HG02870 (cell line): Measurements from ENCODE around the gene PRM3.
"Not testable (repeated sequence)": the region's sequence is repeated elsewhere in the genome, so short reads cannot be mapped to it uniquely, and the experiment has no call there.

Experiments
- ATAC-seq: cut with Tn5 transposase; IDR thresholded peaks from one replicate; pipeline ENCODE4 v1.9.1; 2021; ENCODE audit warnings: mild to moderate bottlenecking, moderate library complexity; ENCODE audit not compliant: unreplicated experiment

PRM3 gene

GRCh38 chr16:11306381-11306780 is 33.0 kb upstream of the PRM3 start:
- ATAC-seq, result no peak

DNA sequence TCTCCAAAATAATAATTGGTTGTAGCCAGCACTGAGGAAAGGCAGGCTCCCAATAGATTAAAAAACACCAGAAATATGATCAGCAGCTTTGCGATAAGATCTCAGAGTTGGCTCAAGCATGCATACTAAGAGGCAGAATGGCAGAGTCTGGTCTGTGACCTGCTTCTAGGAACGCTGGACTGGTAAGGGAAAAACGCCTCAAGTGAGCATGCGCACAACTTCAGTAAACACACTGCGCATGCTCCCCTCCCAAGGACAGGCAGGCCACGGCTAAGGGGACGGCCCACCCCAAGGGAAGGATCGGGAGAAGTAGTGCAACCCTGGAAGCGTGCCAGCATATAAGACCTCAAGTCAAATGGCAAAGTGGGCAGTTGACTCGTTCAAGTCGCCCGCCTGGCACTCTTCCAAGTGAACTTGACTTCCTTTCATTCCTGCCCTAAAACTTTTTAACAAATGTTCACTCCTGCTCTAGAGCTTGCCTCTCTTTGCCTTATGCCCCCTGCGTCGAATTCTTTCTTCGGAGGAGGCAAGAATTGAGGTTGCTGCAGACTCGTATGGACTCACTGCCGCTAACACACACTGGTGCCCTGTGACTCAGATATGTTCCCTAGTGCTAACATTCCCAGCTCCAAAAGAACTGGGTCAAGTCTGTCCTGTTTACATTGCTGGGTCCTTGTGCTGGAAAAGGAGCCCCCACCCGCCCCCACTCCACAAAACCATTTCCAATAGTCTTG is 30.1 kb upstream of the PRM3 start:
- no peak for ATAC-seq

- no peak for ATAC-seq
Measured at GRCh38 chr16:11302977-11303376, 29.5 kb upstream of the PRM3 start.

DNA sequence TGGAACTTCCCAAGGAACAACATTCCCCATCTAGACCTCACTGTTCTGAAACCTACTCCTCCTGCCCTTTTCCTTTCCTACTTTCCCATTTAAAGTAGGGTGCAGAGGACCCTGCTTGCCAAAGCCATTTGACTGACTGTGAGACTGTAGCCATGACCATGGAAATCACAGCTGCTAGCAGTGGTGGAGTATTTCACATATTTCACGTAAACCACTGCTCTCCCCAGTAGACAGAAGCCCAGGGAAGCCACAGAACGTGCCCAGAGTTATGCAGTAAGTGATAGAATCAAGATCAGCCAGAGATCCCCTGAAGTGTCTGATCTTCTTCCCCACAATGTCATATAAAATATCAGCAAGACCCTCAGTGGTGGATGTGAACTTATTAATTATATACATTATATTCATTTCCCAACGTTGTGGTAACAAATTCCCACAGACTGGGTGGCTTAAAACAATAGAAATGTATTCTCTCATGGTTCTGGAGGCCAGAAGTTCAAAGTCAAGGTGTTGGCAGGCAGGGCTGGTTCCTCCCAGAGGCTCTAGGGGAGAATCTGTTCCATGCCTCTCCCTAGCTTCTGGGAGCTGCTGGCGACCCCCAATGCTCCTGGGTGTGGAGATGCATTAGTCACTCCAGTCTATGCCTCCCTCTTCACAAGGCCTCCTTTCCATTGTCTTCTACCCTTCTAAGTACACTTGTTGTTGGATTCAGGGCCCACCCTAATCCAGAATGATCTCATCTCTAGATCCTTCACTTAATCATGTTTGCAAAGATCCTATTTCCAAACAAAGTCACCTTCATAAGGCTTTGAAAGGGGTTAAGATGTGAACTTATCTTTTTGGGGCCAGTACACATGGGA is 28.4 kb upstream of the PRM3 start:
- ATAC-seq, result no peak

- ATAC-seq, result no peak
Measured at GRCh38 chr16:11300560-11300892, 27.1 kb upstream of the PRM3 start.

GRCh38 chr16:11299865-11300559 is 26.6 kb upstream of the PRM3 start:
- no peak for ATAC-seq

DNA sequence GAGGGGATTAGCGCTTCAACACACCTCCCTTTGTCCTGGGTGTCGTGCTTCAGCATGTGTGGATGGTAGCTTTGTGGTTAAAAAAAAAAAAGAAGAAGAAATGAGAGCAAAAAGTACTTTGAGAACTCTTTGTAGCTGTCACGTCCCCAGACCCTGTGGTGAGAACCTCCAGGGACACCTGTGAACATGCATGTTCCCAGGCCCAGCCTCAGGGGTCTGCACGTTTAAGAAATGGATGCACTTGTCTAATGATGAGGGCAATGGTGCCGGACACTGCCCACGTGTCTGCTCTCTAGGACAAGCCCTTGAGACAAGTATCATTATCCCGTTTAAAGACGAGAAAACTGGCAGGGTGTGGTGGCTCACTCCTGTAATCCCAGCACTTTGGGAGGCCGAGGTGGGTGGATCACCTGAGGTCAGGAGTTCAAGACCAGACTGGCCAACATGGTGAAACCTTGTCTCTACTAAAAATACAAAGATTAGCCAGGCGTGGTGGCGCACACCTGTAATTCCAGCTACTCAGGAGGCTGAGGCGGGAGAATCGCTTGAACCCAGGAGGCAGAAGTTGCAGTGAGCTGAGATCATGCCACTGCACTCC is 25.6 kb upstream of the PRM3 start:
- ATAC-seq, result peak; percentile 42

DNA sequence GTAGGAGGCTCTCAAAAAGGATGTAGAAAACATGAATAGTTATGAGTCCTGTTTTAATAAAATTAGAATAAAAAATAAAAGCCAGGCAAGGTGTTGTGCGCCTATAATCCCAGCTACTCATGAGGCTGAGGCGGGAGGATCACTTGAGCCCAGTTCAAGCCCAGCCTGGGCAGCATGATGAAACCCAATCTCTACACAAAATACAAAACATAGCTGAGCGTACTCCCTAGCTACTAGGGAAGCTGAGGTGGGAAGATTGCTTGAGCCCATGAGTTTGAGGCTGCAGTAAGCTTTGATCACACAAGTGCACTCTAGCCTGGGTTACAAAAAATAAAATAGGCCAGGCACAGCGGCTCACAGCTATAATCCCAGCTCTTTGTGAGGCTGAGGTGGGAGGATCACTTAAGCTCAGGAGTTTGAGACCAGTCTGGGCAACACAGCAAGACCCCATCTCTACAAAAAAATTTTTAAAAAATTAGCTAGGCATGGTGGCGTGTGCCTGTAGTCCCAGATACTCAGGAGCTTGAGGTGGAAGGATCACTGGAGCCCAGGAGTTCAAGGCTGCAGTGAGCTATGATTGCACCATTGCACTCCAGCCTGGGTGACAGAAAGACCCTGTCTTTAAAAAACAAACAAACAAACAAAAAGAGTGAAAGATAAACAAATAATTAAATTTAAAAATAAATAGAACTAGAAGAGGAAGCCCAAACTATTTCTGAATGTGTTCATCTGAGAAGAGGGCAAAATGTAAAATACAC is 24.9 kb upstream of the PRM3 start:
- peak; percentile 25 for ATAC-seq

GRCh38 chr16:11297492-11298142 is 24.2 kb upstream of the PRM3 start:
- ATAC-seq, result peak; percentile 43

GRCh38 chr16:11296706-11297491 is 23.5 kb upstream of the PRM3 start:
- ATAC-seq, result no peak

- ATAC-seq, result no peak
Measured at GRCh38 chr16:11296351-11296705, 22.9 kb upstream of the PRM3 start.

GRCh38 chr16:11295672-11296071 is 22.2 kb upstream of the PRM3 start:
- ATAC-seq, result no peak

GRCh38 chr16:11292076-11292748 is 18.8 kb upstream of the PRM3 start:
- ATAC-seq, result no peak

- ATAC-seq, result no peak
Measured at GRCh38 chr16:11291091-11291703, 17.8 kb upstream of the PRM3 start.

DNA sequence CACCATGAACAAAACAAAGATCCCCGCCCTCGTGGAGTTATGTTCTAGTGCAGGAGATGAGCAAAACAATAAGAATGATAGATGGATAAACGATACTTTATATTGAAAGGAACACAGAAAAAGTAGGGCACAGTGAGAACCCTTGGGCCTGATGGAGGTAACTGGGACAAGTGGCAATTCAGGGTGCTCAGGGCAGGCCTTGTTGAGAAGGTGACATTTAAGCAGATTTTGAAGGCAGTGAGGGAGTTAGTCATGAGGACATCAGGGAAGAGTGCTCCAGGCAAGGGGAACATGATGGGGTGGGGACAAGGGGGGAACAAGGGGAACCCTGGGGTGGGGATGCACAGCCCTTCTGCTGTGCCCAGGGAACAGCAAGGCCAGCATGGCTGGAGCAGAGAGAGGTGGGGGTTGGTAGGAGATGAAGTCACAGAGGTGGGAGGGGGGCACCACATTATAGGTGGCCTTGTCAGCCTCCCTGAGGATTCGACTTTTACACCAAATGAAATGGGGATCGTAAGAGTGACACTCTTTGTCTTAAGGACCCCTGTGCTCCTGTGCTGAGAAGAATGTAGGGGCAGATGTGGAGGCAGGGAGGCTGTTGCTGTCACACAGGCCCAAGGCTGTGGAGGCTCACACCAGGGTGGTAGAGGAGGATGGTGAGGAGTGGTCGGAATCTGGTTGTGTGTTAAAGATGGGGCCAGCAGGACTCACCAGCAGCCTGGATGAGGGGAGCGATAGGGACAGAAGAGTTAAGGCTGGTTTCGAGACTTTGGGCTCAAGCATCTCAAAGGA is 16.9 kb upstream of the PRM3 start:
- no peak for ATAC-seq

DNA sequence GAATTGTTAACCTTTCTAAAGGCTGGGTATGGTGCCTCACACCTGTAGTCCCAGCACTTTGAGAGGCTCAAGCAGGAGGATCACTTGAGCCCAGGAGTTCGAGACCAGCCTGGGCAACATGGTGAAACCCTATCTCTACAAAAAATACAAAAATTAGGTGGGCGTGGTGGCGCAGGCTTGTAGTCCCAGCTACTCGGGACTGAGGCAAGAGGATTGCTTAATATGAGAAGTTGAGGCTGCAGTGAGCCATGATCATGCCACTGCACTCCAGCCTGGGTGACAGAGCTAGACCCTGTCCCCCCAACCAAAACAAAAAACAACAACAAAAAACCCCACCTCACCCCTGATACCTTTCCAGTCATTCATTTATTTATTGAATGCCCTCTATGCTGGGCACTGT is 16.3 kb upstream of the PRM3 start:
- not testable (repeated sequence) for ATAC-seq

GRCh38 chr16:11289202-11289601 is 15.8 kb upstream of the PRM3 start:
- no peak for ATAC-seq

- no peak for ATAC-seq
Measured at GRCh38 chr16:11285842-11286241, 12.4 kb upstream of the PRM3 start.
